ENCODE measurements around the gene RBMS3.
"Not testable (repeated sequence)": the region's sequence is repeated elsewhere in the genome, so short reads cannot be mapped to it uniquely, and the experiment has no call there.

Gene RBMS3

DNA sequence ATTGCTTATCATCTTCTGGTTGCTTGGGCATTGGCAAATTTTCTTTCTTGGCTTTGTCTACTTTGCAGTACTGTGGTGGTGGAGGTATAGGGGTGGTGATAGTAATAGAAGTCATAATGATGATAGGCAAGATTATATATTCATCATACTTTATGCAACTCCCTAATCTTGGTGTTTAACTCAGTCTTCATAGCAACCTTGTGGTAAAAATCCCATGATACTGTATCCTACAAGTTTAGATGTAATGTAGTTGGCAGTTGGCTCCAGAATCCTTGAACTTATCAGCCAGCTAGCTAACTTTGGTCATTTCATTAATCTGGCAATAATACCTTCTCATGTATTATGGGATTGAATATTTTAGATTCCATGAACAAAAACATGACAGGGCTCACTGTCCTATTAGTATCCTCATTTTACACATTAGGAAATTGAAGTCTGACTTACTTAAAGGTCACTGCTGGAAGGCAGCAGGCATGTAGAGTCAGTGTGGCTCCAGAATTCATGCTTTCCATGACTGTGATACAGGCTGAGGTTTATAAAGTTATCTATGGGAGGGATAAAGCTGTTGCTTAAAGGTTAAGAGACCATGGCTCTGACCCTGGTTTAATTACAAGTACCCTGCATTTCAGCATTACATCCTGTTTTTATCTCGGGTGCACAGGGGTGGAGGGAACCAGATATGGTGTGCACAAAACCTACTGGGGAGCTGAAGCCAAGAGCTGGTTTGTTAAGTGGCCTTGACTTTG lies 33.3 kb downstream of the RBMS3 start:
- DNase-seq = no peak

DNA sequence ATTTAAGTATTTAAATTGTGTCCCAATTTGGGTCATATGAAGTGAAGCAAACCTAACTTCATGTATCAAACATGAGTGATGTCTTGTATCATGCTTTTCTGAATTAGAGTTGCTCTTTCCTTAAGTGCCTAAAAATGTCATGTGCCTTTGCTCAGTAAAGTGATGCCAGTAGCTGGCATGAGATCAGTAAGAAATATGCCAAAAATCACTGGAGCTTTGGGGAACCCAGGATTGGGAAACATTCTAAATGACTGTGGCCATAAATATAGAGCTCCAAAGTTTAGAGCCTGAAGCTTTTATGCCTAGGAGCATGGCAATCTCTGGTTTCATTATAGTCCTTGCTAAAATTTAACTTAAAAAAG lies 33.8 kb downstream of the RBMS3 start:
- no peak for DNase-seq

DNA sequence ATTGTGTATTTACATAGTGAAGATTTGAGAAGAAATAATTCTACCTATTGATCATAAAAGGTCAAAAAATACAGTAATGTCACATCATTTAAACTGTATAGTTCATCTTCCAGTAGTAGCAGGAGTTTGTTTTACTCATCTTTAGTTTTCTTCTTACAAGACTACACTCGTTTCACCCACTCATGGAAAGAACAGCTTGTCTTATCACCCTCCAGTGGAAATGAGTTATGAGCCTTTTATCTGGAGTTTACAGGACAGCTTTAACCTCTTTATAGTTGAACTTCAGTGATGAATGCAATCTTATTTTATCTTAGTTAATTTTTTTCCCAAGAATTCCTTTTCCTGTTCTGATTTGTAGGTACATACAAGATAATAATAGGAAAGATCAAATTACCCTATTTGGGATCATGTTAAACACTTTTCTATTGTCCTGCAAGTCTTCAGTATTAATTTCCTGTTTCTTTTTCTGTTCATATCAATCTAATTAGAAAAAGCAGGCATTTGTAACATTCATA lies 36.8 kb downstream of the RBMS3 start:
- DNase-seq = no peak

DNA sequence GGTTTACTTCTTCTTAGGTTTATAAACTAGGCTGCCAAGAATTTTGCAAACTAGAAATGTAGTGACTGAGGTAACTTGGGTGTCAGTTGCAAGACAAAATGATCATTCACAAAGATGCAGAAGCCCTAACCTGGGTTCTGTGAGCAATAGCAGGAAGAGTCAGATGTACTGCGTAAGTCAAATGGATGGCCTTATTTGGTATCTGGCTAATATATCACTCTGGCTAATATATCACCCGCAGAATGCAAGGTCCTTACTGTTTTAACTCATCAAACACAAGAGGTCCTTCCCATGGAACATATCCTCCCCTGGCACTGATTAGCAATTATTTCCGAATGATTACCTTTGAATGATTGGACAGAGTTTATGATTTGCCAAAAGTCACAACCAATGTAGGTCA lies 37.4 kb downstream of the RBMS3 start:
- DNase-seq = no peak

DNA sequence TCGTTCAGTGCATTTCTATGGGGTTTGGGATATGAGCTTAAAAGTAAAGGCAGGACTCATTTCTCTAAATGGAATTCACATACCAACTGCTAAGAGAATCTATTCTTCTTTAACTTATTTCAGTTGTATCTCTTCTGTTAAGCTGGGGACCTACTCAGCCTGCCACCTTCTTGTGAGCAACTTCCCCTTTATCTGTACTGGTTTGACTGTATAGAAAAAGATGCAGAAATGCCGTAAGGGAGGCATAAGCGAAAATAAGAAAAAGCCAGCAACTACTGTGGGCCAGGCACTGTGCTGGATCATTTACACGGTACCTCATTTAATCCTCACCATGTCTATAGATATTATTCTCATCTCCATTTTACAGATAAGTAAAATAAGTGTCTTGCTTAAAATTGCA lies 38.4 kb downstream of the RBMS3 start:
- no peak for DNase-seq

DNA sequence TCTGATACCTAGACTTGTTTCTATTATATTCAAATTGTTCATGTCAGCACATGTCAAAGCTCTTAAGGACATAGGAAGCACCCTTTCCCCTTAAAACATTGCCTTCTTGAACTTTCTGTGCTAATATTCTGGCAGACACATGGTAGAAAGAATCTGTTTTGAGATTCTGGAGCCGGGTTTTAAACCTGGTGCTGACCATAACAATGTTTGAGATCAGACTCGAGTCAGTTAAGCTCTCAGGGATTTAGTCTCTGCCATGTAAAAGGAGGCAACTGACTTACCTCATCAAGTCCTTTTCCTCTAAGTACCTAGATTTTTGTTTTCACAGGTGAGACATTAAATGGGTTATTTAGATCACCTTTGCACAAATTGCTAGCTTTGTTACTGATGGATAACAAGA lies 38.9 kb downstream of the RBMS3 start:
- DNase-seq = no peak

DNA sequence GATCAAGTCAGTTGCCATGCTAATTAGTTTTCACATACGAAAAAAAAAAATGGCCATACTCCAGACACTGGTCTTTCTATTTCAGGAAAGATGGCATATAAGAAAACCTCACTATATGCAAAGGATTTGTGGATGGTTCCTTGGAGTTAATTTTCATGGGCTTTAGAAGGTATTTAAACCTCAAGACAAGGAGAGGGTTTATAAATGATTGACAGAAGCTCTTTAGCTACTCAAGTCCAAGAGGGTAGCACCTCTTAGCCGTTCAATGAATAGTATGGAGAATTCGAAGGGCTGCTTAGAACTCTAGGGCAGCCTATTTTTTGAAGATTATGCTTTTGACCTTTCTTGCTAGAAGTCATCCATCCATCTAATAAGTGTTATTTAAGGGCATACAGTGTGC lies 41.7 kb downstream of the RBMS3 start:
- no peak for DNase-seq

DNA sequence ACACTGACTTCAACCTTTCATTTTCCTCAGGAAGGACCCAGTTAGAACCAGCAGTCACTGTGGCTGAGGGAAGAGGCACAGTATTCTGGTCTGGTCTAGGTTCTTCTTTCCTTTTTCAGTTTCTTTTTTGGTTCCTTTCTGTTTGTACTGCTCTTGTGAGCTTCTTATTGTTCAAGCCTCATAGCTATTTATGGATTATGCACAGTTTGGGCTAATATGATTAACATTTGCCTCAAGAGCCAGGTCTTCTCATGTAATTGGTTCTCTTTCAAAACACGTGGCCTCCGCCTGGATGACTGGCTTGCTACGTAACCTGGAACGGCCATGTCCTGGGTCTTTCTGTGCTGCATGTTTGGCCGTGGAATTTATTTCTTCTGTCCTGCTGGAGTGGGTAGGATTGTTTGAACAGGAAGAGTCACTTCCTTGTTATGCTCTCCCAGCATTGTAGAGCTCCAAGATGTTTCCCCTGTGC lies 43.3 kb downstream of the RBMS3 start:
- DNase-seq = no peak

DNA sequence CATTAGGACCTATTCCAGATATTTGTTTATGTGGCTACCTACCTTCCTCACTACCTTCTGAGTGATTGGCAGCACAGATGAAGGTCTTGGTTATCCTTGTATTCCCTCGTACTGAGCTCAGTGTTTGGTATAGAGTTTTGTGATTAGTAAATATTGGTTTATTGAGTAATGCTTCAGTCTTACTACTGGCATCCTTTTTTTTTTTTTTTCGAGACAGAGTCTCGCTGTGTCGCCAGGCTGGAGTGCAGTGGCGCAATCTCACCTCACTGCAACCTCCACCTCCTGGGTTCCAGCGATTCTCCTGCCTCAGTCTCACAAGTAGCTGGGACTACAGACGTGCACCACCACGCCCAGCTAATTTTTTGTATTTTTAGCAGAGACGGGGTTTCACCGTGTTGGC lies 45.7 kb downstream of the RBMS3 start:
- DNase-seq = not testable (repeated sequence)

DNA sequence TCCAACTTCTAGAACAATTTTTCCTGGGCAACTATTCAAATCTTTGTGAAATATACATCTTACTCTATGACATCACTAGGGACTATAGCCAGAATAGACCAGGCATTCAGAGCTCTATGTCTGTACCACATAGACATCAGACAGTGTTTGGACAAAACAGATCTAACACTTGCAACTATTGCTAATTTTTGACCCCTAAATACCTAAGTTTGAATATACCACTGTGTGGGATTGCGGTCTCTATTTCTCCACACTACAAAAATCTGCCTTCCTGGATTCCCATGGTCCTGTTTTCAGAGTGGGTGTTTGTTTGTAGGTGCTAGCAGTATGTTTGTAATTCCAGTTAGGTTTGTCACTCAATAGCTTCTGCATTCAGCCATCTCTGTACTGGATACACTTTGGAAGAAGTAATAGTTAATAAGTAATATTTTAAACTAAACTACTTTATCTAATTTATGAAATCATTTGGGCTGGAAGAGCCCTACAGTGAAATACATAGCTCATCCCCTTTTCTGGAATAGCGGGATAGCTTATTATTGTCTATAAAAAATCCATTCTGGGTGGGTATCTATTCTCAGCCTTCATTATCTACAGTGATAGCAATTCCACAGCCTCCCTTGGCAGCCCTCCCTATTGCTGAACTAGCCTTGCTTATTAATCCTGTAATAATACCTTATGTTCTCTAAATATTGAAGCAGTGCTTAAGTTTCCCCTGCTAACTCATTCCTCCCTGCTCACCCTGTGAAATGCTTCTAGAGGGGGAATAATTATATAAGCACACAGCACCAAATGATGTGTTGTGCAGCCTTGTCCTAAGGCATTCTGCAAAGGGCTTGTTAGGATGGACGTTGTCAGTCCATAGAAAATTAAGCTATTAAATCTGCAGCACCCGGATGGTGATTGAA lies 49.4 kb downstream of the RBMS3 start:
- DNase-seq = no peak

DNA sequence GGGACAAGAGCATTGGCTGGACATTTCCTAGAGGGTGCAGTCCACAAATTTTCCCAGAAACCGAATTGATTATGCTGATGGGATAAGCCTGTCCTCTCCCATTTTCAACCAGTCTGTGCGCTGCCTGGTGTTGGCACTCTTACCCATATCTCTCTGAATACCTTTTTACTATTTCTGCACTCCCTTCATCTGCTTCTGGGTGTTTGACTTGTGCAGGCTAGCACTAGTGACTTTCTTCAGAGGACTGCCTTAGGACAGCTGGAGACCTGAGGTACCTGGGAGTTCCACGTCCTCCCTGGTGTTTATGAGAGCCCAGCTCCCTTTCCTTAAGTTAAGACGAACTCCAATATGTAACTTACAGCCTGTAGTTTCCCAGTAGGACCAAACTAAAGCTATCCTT lies 50.2 kb downstream of the RBMS3 start:
- no peak for DNase-seq

DNA sequence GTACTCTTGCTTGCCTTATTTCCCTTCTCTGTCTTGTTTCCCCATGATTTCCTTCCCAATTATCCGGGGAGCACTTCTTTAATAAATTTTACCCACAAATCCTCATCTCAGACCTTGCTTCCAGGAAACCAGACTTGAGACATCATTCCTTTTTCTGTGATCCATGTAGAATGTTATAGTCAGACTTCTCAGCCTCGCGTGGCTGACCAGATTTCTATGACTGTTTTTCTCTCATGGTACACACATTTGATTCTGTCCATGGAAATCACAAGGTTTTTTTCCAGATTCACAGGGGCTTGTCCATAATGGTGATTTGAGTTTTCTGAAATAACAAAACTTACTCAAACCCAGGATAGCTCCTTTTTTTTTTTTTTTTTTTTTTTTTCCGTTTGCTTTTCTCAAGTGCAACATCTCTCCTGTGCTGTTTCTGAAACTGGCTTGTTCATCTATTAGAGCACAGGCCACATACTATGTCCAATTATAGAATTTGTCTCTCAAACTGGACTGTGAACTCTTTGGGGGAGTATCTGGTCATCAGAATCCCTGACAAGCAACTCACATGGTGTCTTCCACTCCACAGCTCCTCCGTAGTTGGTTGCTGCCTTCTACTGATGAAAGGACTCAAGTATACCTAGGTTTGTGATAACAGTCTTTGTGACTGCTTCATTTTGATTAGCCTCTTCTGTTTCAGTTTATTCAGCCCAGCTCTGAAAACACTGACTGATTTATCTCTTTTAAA lies 50.8 kb downstream of the RBMS3 start:
- DNase-seq = no peak

DNA sequence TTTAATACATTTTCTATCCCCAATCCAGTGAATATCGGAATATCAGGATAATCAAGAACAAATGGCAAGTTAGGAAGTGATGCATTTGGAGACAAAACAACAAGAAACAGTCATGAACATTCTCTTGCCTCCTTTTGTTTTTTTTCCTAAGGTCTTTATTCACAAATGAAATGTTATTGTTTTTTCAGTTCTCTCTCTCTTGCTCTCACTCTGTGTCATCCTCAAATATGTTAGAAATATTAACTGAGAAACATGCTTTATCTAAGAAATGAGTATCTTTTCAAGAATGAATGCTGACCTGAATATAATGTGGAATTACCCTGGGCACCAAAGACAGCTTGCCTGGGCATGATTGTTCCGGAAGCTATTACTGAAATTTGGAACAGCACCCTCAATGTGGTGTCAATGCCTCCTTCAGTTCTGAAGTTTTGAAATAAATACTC lies 51.3 kb downstream of the RBMS3 start:
- no peak for DNase-seq

DNA sequence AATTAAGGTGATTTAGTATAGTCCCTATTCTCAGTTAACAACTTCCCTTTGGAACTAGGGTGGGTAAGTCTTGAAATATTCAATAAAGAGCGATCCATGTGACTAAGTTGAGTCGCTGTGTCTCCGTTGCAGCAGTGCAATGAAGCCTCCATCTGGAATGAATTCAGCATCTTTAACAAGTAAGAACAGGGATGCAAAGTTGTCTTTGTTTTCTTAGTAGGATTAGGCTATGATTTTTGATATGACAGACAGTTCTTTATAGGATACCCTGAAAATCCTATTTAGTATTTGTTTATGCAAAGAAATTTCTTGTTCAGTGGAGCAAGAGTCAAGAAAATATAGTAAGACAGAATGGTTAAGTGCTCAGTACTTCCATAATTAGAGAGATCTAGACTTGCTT lies 52.7 kb downstream of the RBMS3 start:
- no peak for DNase-seq

DNA sequence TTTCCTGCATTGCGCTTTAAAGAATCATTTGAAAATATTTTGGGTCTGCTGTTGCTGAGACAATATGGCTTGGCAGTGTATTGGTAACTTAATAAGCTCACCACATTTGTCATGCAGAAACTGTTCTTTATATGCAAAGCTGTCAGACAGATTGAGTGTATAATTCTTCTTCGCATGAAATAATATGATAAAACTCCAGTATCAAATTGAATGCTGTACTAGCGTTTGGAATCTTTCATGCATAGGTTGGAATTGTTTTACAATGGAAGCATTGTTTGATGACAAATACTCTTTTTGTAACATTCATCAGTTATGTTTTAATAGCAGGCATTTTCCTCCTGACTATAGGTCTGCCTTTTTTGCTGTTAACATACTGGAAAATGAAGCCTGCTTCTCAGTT lies 53.8 kb downstream of the RBMS3 start:
- DNase-seq = no peak

DNA sequence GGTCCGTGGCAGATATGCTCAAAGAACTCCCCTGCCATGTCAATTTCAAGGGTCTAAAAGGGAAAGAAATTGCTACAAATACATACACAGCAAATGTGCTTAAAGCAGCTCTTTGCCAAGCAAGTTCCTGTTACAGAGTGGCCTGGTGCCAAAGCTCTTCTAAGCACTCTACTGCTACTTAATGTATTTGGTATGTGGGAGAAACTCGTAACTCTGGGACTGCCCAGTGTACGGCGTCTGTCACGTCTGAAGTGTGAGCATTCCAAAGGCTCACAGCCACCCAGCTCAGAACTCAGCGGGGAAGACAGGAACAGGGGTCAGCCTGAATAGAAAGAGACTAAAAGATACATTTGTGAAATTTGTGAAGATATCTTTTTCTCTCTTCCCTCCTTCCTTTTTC lies 54.6 kb downstream of the RBMS3 start:
- no peak for DNase-seq

DNA sequence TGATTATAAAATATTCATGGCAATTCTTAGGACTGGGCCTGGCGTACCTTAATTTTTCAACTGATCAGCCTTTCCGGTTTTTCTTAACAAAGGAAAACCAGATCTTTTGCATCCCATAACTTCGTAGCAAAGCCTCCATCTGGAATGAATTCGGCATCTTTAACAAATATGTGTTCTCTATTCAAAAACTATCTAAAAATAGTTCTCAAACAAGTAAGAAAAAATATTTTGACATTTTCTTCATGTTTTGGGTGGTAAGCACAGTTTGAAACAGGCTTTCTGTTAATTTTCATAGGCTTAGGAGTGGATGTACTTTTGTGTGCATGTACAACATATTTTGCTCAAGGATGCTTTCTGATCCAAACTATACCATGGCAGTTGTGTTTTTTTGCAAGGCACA lies 55.1 kb downstream of the RBMS3 start:
- no peak for DNase-seq

DNA sequence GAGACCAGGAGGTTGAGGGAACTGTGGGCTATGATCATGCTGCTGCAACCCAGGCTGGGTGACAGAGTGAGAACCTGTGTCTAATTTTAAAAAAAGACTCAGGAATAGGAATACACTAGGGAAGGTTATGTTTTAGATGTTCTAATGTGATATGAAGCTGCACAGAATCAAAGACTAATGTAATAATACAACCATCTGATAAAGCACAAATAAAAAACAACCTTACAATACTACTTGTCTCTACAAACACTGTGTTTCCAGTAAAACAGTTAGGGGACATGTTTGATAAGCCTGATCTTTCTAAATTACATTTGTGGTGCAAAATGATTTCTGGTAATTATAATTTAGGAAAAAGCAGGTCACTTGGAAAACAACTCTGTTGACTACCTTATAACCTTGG lies 56.7 kb downstream of the RBMS3 start:
- no peak for DNase-seq

DNA sequence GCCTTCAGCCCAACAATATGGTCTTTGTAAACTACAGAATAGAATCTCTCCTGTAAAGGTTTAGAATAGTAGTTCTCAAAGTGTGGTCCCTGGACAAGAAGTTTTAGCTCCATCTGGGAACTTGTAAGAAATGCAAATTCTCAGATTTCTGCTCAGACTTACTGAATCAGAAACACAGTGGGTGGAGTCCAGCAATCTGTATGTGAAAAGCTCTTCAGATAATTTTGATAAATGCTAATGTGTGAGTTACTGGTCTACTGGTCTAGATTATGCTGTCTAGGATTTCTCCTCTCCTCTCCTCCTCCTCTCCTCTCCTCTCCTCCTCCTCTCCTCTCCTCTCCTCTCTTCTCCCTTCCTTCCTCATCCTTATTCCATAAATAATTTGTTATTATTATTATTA lies 57.5 kb downstream of the RBMS3 start:
- no peak for DNase-seq

DNA sequence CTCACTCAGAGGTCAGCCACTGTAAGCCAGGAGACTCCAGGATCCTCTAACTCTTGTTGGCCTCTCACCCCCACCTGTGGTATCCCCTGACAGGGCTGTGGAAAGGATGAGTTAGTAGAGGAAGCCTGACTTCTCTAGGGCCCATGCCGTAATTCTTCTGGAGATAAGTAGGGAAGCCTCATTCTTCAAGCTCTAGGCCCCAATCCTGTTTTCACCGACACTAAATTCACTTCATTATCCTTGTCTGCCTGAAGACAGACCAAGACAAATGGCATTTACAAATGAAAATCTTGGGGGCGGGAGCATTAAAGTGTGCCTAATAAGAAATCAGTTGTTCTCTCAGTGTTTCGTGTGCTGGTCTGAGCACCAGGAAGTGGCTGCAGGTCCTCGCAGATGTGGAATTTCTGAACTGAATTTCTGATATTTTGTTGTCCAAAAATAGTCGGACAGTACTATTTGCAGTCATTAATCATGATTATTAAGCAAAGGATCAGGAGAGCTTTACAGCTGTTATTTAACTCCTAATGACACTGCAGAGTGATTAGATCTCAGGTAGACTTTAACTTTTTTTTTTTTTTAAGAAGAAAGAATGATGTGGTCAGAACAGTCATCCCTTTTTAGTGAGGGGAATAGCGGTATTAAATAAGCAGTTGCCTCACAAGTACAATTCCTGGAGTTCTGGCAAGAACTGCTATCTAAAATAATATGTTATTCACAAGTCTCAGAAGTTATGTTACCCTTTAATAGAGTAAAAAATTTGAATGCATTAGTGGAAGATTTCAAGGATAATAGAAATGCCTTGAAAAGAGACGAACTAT lies 58.4 kb downstream of the RBMS3 start:
- no peak for DNase-seq

DNA sequence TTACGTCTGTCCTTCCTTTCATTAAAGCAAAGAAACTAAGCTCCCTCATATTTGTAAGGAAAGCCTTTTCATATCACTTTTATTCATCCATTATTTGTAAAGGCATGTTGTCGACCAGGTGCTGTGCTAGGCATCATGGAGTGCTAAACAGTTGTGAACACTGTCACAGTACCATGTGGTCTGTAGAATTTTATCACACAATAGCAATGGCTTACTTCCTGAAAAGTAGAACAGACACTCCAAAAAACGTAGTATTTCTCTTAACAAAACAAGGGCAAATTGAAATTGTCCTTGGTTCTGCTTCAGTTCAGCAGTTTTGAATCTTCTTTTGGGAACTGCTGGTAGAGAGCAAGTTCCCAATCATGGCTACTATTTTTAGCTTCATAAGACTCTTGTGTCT lies 63.3 kb downstream of the RBMS3 start:
- no peak for DNase-seq

DNA sequence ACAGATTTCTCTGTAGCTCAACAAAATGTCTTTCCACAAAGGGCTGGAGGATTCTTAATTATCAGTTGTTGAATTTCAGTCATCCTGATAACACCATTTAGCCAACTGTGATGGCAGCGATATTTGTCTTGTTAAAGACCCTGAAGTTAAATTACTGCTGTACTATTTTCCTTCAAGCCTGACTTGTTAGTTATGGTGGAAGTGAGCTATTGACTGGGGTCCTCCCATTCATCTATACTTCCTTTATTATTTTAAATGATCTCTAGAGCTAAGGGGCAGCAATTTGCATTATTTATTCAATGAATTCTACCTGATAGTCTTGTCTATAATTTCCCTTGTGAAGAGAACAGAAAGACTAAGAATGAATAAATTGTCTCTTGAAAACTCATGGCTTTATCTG lies 64.1 kb downstream of the RBMS3 start:
- no peak for DNase-seq

Measured in CD4-positive, alpha-beta T cell treated with Interleukin-4 for 1 hour (primary cell).